ENCODE data around the gene CD96. TPM values are rescaled to one million over a fixed set of nuclear protein-coding genes. Genes with fewer than 3 reads are reported as not detected.

The CD96 gene
- total RNA-seq, 4 donors from 2014 or later, result 3.8 to 5.0 (median 4.2) TPM

DNA sequence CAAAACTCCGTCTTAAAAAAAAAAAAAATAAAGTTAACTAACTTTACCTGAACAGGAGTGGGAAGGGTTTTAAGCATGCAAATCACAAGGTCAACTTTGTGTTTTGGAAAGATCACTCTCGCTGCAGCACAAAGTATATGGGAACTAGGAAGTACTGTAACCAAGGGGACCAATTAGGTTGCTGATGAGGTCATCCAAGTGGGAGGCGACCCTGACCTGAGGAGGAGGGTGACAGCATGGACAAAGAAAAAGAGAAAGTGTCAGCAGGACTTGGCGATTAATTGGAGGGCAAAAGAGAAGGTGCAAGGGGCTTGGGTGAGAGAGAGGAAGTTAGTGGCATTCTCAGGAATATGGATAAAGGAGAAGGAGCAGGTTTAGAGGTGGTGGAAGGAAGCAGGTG lies 142.6 kb downstream of the CD96 start:
- ATAC-seq (ENCODE audit: low FRiP score) (no peak), DNase-seq (ENCODE audit: low spot score) (no peak)
- TF ChIP-seq, protein P1, sequence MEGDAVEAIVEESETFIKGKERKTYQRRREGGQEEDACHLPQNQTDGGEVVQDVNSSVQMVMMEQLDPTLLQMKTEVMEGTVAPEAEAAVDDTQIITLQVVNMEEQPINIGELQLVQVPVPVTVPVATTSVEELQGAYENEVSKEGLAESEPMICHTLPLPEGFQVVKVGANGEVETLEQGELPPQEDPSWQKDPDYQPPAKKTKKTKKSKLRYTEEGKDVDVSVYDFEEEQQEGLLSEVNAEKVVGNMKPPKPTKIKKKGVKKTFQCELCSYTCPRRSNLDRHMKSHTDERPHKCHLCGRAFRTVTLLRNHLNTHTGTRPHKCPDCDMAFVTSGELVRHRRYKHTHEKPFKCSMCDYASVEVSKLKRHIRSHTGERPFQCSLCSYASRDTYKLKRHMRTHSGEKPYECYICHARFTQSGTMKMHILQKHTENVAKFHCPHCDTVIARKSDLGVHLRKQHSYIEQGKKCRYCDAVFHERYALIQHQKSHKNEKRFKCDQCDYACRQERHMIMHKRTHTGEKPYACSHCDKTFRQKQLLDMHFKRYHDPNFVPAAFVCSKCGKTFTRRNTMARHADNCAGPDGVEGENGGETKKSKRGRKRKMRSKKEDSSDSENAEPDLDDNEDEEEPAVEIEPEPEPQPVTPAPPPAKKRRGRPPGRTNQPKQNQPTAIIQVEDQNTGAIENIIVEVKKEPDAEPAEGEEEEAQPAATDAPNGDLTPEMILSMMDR (IDR thresholded peaks at IDR 0.05), result no peak

DNA sequence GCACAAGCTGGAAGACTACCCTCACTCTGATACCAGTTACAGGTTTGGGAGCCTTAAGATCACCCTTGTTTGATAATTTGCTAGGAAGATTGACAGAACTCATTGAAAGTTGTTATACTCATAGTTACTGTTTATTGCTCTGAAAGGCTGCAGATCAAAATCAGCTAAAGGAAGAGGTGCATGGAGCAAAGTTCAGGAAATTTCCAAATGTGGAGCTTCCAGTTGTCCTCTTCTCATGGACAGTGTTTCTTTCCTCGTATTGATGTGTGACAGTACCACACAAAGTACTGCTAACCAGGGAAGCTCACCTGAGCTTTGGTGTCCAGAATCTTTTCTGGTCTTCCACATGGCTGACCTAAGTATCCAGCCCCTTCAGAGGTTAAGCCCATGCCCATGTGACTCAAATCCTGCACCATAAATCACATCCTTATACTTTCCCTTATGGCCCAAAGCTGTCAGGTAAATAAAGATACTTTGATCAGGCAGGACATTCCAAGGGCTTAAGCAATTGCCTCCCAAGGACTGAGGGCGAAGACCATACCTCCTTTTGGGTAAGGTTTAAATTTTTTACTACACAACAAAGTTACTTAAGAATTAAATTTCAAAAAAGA lies 146.3 kb downstream of the CD96 start:
- TF ChIP-seq, protein P1 (IDR thresholded peaks at IDR 0.05), result no peak
- no peak for DNase-seq (ENCODE audit: low spot score)
- no peak for ATAC-seq (ENCODE audit: low FRiP score)

DNA sequence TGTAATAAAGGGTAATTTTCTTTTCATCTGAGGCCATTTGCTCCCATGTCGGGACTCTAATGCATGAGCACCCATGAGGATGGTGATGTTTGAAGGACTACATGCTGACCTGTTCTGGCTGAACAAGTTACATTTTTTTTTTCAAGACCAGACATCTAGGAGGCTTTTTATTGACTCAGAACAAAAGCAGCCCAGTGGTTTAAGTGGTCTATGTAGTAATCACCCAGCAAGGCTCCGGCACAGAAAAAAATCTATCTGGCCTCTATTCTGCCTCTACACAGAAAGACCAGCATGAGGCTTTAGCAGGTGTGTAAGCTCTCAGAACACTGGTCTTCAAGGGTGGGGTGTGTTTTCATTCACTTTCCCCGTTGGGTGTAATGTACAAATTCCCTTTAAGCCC lies 148.2 kb downstream of the CD96 start:
- ATAC-seq (ENCODE audit: low FRiP score) (no peak), DNase-seq (ENCODE audit: low spot score) (no peak)
- TF ChIP-seq, protein P1 (IDR thresholded peaks at IDR 0.05), result no peak

DNA sequence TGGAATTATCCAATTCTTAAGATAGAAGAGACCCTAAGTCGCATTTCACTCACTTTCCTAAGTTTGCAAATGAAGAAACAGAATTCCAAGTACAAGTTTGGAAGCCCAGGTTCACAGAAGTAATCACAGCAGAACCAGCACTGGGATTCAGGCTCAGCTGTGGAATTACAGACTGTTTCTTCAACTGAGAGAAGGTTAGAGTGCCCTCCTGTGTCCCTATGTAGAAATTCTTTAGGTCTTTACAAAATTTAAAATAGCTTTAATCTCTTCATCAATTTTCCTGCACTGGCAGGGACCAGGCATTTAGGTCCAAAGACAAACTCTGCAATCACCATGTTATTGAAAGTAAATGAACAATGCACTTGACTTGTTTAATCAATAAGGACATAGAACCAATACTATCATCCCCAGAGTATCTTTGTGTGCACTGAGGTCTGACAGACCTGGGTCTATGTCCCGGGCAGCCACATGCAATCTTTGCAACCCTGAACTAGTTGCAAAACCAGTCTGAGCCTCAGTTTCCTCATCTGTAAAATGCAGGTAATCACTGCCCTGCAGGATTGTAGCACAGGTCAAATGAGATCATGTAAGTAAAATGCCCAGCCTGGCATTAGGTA lies 149.4 kb downstream of the CD96 start:
- TF ChIP-seq, protein P1 (IDR thresholded peaks at IDR 0.05), result no peak
- ATAC-seq (ENCODE audit: low FRiP score), result no peak

DNA sequence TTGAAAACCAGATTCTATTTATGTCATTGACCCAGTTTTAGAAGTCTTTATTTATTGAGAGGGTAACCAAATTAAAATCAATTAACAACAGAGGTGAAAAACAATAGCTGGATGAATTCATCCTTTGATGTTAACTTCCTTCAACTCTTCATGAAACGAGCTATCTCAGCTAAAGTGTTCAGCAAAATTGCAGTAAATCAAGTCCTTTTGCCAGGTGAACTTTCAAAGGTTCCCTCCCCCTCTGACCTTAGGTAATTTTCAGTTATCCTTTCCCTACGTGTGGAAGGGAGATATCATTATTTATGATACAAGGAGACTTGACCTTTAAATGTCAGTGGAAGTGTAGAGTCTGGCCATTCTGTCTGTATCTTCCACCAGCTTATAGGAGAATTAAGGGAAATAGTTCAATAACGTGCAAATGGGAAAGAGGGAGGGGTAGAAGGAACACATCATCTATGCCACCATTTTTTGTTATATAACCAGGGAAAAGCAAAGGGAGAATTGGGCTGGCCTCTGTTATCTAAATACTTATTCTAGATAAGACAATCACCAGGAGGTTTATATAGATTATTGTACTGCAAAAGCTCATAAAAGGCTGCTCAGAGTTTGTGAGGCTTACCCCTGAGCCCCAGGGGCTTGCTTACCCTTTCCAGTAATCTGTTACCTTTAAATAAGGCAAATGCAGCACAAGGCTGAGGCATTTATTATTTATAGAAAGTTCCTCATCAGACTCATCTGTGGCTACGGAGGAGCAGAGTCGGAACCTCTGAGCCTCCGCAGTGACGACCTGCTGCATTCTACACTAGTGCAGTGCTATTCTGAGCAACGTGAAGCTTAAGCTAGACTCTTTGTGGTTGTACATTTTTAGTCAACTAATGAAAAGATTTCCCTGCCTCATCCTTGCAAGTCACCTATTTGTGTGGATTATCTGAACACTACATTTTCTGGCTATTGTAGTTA lies 150.9 kb downstream of the CD96 start:
- no peak for ATAC-seq (ENCODE audit: low FRiP score)
- no peak for DNase-seq (ENCODE audit: low spot score)
- TF ChIP-seq, protein P1 (IDR thresholded peaks at IDR 0.05), result no peak

More for the DNA sequence above, 149.4 kb downstream of the CD96 start:
- DNase-seq (ENCODE audit: low spot score), result no peak

DNA sequence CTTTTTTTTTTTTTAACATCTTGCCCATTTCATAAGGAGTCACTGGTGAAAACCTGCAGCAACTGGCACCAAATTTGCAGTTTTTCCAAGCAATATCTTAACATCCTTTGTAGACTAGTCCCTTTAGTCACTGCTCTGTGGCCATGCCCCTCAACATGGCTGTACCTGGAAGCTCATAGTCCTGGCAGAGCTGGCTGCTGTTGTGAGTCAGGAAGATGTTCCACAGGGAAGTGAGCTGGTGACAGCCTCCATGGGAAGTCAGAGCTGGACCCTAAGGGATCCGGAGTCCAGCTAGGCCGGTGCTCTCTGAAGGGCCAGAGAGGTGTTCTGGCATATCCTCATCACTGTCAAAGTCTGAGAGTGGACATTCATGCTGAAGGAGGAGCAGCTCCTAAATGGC lies 152.5 kb downstream of the CD96 start:
- DNase-seq (ENCODE audit: low spot score) (no peak), ATAC-seq (ENCODE audit: low FRiP score) (no peak)
- TF ChIP-seq, protein P1 (IDR thresholded peaks at IDR 0.05), result no peak
